GM19438 (cell line): ENCODE measurements around the gene NPAS4.
A peak's percentile ranks its signal among the peaks of the same experiment; 100 is the strongest.
"Not testable (repeated sequence)": the region's sequence is repeated elsewhere in the genome, so short reads cannot be mapped to it uniquely, and the experiment has no call there.

Experiments
- ATAC-seq: cut with Tn5 transposase; IDR thresholded peaks from one replicate; pipeline ENCODE4 v1.9.1; 2021; ENCODE audit warnings: low read depth; ENCODE audit not compliant: unreplicated experiment

Gene NPAS4

GRCh38 chr11:66420671-66421476 is at the start of gene NPAS4:
TSS of gene NPAS4 (plus strand) at chr11:66421035. CDS start at chr11:66421180, 145 bp downstream.
- no peak for ATAC-seq

GRCh38 chr11:66371627-66372415 is 49.0 kb upstream of the NPAS4 start, which contains the start of gene SLC29A2:
TSS of gene SLC29A2 (minus strand) at chr11:66371760. CDS start at chr11:66371591, 169 bp downstream.
- peak; percentile 66 for ATAC-seq

GRCh38 chr11:66373265-66373664 is 47.6 kb upstream of the NPAS4 start:
- no peak for ATAC-seq

- ATAC-seq, result not testable (repeated sequence)
Measured at GRCh38 chr11:66373690-66374287, 47.0 kb upstream of the NPAS4 start.

GRCh38 chr11:66380264-66380663 is 40.6 kb upstream of the NPAS4 start:
- ATAC-seq, result not testable (repeated sequence)

- ATAC-seq, result not testable (repeated sequence)
Measured at GRCh38 chr11:66384316-66384715, 36.5 kb upstream of the NPAS4 start.

- ATAC-seq, result no peak
Measured at GRCh38 chr11:66386171-66387069, 34.4 kb upstream of the NPAS4 start.

GRCh38 chr11:66388780-66389386 is 32.0 kb upstream of the NPAS4 start:
- no peak for ATAC-seq

GRCh38 chr11:66391322-66391721 is 29.5 kb upstream of the NPAS4 start:
- no peak for ATAC-seq

- no peak for ATAC-seq
Measured at GRCh38 chr11:66393954-66394353, 26.9 kb upstream of the NPAS4 start.

GRCh38 chr11:66407651-66408050 is 13.2 kb upstream of the NPAS4 start:
- no peak for ATAC-seq

- no peak for ATAC-seq
Measured at GRCh38 chr11:66408488-66409214, 12.2 kb upstream of the NPAS4 start.

- ATAC-seq, result no peak
Measured at GRCh38 chr11:66409226-66409625, 11.6 kb upstream of the NPAS4 start.

- ATAC-seq, result no peak
Measured at GRCh38 chr11:66410191-66410590, 10.6 kb upstream of the NPAS4 start.

GRCh38 chr11:66411323-66411722 is 9.5 kb upstream of the NPAS4 start:
- no peak for ATAC-seq

GRCh38 chr11:66412110-66412509 is 8.7 kb upstream of the NPAS4 start:
- no peak for ATAC-seq

GRCh38 chr11:66413167-66413566 is 7.7 kb upstream of the NPAS4 start:
- ATAC-seq, result no peak

- ATAC-seq, result no peak
Measured at GRCh38 chr11:66414120-66414934, 6.5 kb upstream of the NPAS4 start.
